Activated CD4-positive, alpha-beta T cell treated with anti-CD3 and anti-CD28 coated beads for 36 hours (primary cell): ENCODE data around the gene DNM2. TPM values are rescaled to one million over a fixed set of nuclear protein-coding genes. Genes with fewer than 3 reads are reported as not detected.

ENCODE experiments used
- ATAC-seq: fragments of 200-7000 bp; cut with Tn5 transposase; one replicate; pipeline ENCODE4 v1.10.0; 2021; ENCODE audit warnings: mild to moderate bottlenecking, moderate library complexity
- CTCF ChIA-PET: fragments of 350-600 bp; sonication (Branson Sonifier 250); formaldehyde crosslinking; loops from one replicate; lab custom pipeline; 2021; ENCODE audit warnings: antibody characterized with exemption; lab: Charles Lee
- POLR2A ChIA-PET: fragments of 350-600 bp; sonication (Branson Sonifier 250); formaldehyde crosslinking; loops from one replicate; lab custom pipeline; 2021; ENCODE audit warnings: antibody characterized with exemption, inconsistent platforms; lab: Charles Lee
- DNase-seq: peaks from one replicate; pipeline ENCODE4 v3.0.0-alpha.2; 2020
- H3K27ac Mint-ChIP-seq: one replicate; pipeline ENCODE4 v1.8.0; 2021; ENCODE audit warnings: mixed read lengths
- H3K27me3 Mint-ChIP-seq: one replicate; pipeline ENCODE4 v1.8.0; 2021; ENCODE audit warnings: mixed read lengths
- H3K36me3 Mint-ChIP-seq: one replicate; pipeline ENCODE4 v1.8.0; 2021; ENCODE audit warnings: low read depth, mixed read lengths
- H3K4me1 Mint-ChIP-seq: one replicate; pipeline ENCODE4 v1.8.0; 2021; ENCODE audit warnings: mixed read lengths
- H3K4me3 Mint-ChIP-seq: one replicate; pipeline ENCODE4 v1.8.0; 2021; ENCODE audit warnings: mild to moderate bottlenecking, moderate library complexity, mixed read lengths
- H3K9me3 Mint-ChIP-seq: one replicate; pipeline ENCODE4 v1.8.0; 2021; ENCODE audit warnings: low read depth, mixed read lengths
- intact Hi-C, 2 experiments: fragments of 100-400 bp; cut with DNase I in 1 of 2; cut with micrococcal nuclease in 1 of 2; formaldehyde crosslinking; loops; one replicate each; pipeline versions ENCODE4 v1.14.2 to v1.15.1; 2022 to 2024; cut with DNase I, micrococcal nuclease
- total RNA-seq, 2 experiments: library from RNA; stranded (reverse); gene quantifications; one replicate each; pipeline ENCODE4 v1.2.3, GENCODE V29; 2021

Gene DNM2
- total RNA-seq, 2 experiments from 2014 or later: 167 to 185 TPM

DNA sequence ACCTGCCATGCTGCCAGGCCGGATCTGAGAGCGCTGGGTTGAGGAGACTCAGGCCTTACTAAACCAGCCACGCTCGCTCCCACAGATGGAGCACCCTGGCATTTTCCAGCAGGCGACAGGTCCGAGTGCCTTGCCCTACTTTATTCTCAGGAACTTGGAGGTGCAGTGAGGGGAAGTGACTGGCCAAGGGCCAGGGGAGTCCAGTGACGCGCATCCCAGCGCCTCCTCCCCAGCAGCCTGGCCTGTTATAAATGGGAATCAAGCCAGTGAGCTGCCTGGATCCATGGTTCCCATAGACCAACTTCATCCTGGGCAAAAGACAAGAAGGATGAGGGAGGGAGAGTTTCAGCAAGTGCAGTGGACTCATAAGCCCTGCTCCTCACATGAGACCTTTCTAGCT lies 82.6 kb downstream of the DNM2 start:
- H3K4me3 Mint-ChIP-seq: no peak overlapping the region
- CTCF ChIA-PET: interaction anchor here (1.1 kb wide), 1 partner anchor 54 kb away, joined by 3 read pairs; no protein-coding TSS in a partner anchor
- no peak for DNase-seq

DNA sequence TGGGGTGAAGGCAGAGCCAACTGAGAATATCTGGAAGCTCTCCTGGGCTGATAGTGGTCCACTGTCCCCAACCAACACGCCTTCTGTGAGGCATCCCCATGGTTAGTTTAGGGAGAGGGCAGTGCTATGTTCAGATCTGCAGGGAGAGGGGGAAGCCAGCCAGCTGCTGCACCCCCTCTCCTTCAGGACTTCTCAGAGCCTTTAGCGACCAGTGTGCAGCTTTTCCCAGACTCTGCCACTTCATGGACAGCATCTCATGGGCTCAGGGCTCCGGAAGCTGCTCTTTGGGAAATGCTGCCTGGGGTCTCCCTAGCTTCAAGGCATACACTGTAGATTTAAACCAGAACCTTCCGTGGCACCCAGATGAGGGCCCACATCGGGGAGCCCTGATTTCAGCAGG lies 84.6 kb downstream of the DNM2 start:
- Mint-ChIP-seq H3K4me3 (no peak overlapping the region), H3K9me3 (no peaks in the 10 kb centered on the region), H3K27me3 (no peaks in the 10 kb centered on the region), H3K27ac (peak overlapping the region; percentile 19), H3K36me3 (peaks cover 39% of the 10 kb centered on the region), H3K4me1 (peaks cover 27% of the 10 kb centered on the region)
- no peak for DNase-seq
- POLR2A ChIA-PET: no interaction called here
- CTCF ChIA-PET: no interaction called here
- intact Hi-C loops: no loop called here
- no peak for ATAC-seq

More for the DNA sequence above, 82.6 kb downstream of the DNM2 start:
- Mint-ChIP-seq H3K36me3 (peaks cover 41% of the 10 kb centered on the region), H3K9me3 (no peaks in the 10 kb centered on the region), H3K4me1 (peaks cover 36% of the 10 kb centered on the region), H3K27me3 (no peaks in the 10 kb centered on the region), H3K27ac (peak overlapping the region; percentile 83)
- intact Hi-C loops: loop anchor here in 1 of 2 experiments (2.0 kb wide), 1 partner anchor 28 kb away; no protein-coding TSS in a partner anchor
- POLR2A ChIA-PET: interaction anchor here (0.6 to 0.8 kb wide), 2 partner anchors 10 to 389 kb away, joined by 3 read pairs; no protein-coding TSS in a partner anchor
- no peak for ATAC-seq

DNA sequence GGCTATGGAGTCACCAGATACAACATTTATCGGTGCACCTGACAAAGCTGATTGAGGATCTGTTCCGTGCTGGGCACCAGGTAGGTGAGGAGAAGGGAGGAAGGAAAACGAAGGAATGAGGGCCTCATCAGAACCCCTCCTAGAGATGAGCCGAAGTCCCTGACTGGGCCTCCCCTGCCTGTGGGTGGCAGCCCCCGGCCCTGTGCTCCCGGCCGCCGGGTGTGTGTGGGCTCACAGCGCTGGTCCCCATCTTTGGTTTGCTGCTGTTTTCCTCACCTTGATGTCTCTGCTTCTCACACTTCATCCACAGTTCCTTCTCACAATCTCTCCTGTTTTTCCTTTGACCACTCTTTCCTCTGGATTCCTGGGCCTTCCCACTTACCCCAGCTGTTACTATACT lies 85.4 kb downstream of the DNM2 start:
- Mint-ChIP-seq H3K36me3 (peaks cover 37% of the 10 kb centered on the region), H3K9me3 (no peaks in the 10 kb centered on the region), H3K27me3 (no peaks in the 10 kb centered on the region), H3K27ac (peak overlapping the region; percentile 63), H3K4me1 (peaks cover 23% of the 10 kb centered on the region), H3K4me3 (no peak overlapping the region)
- ChIA-PET POLR2A (no interaction called here), CTCF (interaction anchor here (1.5 kb wide), 1 partner anchor 86 kb away, joined by 4 read pairs; the partner anchor contains the start of gene DNM2)
- DNase-seq: no peak
- intact Hi-C loops: no loop called here
- no peak for ATAC-seq

DNA sequence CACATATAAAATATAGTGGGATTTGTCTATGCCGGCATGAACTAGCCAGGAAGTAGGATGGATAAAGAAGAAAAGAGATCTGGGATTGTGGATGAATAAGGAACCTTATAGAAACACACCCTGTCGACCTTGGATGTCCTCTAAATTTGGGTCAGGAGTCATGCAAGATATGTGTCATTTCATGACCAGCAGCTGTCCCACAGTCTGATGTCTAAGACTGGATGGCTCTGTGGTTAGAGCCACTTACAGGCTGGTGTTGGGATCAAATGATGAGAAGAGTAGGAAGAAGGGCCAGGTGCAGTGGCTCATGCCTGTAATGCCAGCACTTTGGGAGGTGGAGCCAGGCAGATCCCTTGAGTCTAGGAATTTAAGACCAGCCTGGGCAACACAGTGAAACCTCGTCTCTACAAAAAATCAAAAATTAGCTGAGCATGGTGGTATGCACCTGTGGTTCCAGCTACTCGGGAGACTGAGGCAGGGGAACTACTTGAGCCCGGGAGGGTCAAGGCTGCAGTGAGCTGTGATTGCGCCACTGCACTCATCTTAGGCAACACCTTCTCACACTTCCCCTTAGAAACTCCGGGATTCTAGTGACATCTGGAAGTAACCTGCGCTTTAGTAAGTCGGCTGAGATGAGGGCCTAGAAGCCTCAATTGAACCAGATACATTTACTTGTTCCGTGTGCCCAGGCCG lies 87.3 kb downstream of the DNM2 start:
- Mint-ChIP-seq H3K4me3 (no peak overlapping the region), H3K27ac (peak overlapping the region; percentile 58), H3K4me1 (peaks cover 19% of the 10 kb centered on the region), H3K9me3 (no peaks in the 10 kb centered on the region), H3K36me3 (peaks cover 38% of the 10 kb centered on the region), H3K27me3 (no peaks in the 10 kb centered on the region)
- CTCF ChIA-PET: no interaction called here
- no peak for DNase-seq
- POLR2A ChIA-PET: no interaction called here
- no peak for ATAC-seq
- intact Hi-C loops: no loop called here

DNA sequence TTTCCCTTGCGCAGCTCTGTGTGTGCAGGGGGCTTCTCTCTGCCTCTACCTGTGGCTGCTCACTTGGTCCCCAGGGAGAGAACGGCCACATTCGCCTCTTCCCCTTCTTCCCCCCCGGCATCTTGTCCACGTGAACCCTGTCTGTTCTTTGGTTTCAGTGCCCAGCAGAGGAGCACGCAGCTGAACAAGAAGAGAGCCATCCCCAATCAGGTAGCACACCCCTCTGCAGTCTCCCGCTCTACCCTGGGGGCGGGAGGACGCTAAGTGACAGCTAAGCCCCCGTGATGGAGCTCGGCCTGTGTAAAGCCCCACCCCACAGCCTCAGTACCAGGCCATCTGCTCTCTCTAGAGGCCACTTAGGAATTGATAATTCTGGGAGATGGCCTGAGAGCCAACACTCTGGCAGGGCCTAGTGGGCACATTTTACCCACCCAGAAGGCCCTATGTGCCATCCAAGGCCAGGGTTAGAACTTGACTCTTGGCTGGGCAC lies 87.9 kb downstream of the DNM2 start:
- POLR2A ChIA-PET: no interaction called here

DNA sequence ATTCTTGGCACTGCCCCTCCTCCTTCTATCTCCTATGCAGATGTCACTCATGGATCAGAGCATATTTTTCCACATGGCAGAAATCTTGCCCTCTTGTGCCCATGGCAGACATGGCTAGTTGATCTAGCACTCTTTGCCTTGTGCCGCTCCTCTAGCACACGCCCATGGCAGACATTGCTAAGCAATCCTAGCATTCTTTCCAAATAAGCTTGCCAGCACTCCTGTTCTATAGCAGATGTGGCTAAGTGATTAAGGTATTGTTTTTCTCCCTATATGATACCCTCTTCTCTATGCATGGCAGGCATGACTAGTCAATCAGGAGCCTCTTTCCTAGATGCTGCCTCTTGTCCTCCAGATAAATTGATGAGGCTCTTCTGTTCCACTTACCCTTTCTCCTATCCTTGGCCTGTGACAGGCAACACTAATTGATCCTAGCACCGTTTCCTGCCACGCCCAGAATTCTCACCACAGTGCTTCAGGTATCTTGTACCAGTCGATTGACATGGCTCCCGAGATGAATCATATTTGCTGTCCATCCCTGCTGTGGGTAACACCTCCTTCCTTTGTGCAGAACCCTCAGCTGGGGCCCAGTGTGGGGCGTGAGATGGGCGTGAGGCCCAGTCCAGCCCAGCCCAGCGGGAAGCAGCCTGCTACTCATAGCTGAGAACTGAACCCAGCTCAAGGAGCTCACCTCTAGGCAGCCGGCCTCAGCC lies 91.2 kb downstream of the DNM2 start:
- H3K27me3 Mint-ChIP-seq: no peaks in the 10 kb centered on the region
- intact Hi-C loops: loop anchor here in 1 of 2 experiments (1.0 kb wide), 1 partner anchor 12 kb away; no protein-coding TSS in a partner anchor
- H3K4me3 Mint-ChIP-seq: no peak overlapping the region
- ChIA-PET CTCF (no interaction called here), POLR2A (no interaction called here)
- DNase-seq: peak; percentile 64
- H3K27ac Mint-ChIP-seq: peak overlapping the region; percentile 74
- no peaks in the 10 kb centered on the region for H3K9me3 Mint-ChIP-seq
- H3K36me3 Mint-ChIP-seq: peaks cover 33% of the 10 kb centered on the region
- ATAC-seq: peak; percentile 73
- peaks cover 29% of the 10 kb centered on the region for H3K4me1 Mint-ChIP-seq

More for the DNA sequence above, 87.9 kb downstream of the DNM2 start:
- no peak overlapping the region for H3K4me3 Mint-ChIP-seq
- peaks cover 38% of the 10 kb centered on the region for H3K36me3 Mint-ChIP-seq
- H3K9me3 Mint-ChIP-seq: no peaks in the 10 kb centered on the region
- ATAC-seq (no peak), DNase-seq (no peak)
- peak overlapping the region; percentile 37 for H3K27ac Mint-ChIP-seq
- H3K27me3 Mint-ChIP-seq: no peaks in the 10 kb centered on the region
- H3K4me1 Mint-ChIP-seq: peaks cover 16% of the 10 kb centered on the region
- intact Hi-C loops: no loop called here
- CTCF ChIA-PET: interaction anchor here (1.1 kb wide), 1 partner anchor 9 kb away, joined by 6 read pairs; no protein-coding TSS in a partner anchor

DNA sequence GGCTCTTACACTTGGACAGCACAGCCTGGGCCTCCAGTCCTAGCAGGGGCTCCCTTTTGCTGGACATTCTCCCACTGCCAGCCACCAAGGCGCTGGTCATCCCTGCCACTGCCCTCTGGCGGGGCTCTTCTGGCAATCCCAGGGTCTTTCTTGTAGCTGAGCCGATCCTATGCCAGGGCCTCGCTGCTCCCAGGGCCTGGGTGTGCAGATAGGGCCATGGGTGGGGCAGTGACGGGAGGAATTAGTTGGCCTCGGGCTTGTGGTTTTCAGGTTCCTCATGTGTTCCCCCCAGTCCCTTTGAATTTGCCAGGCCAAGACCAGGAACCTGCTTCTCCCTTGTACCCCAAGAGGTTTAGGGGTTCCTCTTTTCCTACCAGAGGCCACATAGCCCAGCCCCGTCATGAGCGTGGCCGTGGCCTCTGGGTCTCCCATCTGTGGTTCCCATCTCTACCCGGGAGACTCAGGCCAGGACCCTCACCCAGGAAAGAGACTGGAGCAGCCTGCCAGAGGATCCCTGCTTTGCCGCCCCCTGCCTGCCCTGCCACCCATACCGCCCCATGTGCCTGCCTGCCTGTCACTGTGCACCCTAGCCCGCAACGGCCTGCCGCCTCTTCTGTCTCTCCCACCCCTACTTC lies 91.9 kb downstream of the DNM2 start:
- Mint-ChIP-seq H3K4me3 (no peak overlapping the region), H3K27ac (peak overlapping the region; percentile 60), H3K9me3 (no peaks in the 10 kb centered on the region), H3K4me1 (peaks cover 29% of the 10 kb centered on the region), H3K36me3 (peaks cover 33% of the 10 kb centered on the region), H3K27me3 (no peaks in the 10 kb centered on the region)
- ATAC-seq (no peak), DNase-seq (no peak)
- ChIA-PET POLR2A (interaction anchor here (0.6 kb wide), 2 partner anchors 10 to 810 kb away, joined by 3 to 5 read pairs; no protein-coding TSS in a partner anchor), CTCF (no interaction called here)
- intact Hi-C loops: loop anchor here in 1 of 2 experiments (1.0 kb wide), 1 partner anchor 12 kb away; no protein-coding TSS in a partner anchor

DNA sequence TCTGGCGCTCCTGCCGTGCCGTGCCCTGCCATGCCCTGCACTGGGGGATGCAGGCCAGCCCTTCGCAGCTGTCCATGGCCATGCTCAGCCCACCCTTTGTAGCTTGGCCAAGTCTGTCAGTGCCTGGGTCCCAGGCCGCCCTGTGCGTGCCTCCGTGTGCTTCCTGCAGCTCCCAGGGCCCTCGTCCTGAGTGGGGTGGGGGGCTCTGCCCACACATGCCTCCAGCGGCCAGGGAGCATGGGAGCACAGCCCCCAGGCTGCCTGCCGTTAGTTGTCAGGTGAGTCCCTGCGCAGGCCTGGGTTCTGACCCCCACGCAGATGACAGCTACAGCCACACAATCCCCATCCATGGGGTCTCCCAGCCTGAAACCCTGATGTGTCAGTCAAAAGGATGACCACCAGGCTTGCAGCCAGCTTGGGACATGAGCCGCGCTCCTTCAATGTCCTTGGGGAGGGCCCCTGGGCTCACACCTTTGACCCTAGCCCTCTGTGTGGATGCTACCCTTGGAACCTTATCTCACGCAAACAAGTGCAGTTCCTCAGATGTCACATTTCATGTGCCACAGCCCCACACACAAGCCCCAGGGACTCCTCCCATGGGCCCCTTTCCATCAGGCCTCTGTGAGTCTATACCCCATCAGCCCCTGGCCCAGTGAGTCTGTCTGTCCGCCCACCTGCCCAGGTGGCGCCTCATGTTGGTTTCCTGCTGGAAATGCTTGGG lies 93.7 kb downstream of the DNM2 start:
- DNase-seq: peak; percentile 7
- Mint-ChIP-seq H3K4me3 (no peak overlapping the region), H3K27me3 (no peaks in the 10 kb centered on the region), H3K27ac (no peak overlapping the region), H3K4me1 (peaks cover 29% of the 10 kb centered on the region), H3K9me3 (no peaks in the 10 kb centered on the region), H3K36me3 (peaks cover 27% of the 10 kb centered on the region)
- ChIA-PET CTCF (interaction anchor here (1.1 kb wide), 1 partner anchor 47 kb away, joined by 3 read pairs; no protein-coding TSS in a partner anchor), POLR2A (no interaction called here)
- intact Hi-C loops: no loop called here
- ATAC-seq: no peak

DNA sequence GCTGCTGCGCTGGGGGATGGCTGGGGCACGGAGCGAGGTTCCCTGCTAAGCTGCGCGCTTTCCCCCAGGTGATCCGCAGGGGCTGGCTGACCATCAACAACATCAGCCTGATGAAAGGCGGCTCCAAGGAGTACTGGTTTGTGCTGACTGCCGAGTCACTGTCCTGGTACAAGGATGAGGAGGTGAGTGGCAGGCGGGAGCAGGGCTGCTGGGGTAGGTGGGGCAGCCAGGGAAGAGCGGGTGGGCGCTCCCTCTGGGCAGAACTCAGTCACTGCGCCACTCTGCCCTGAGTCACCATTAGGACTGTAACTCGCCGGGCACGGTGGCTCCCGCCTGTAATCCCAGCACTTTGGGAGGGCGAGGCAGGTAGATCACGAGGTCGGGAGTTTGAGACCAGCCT lies 94.3 kb downstream of the DNM2 start:
- no peak overlapping the region for H3K4me3 Mint-ChIP-seq
- intact Hi-C loops: no loop called here
- peaks cover 29% of the 10 kb centered on the region for H3K4me1 Mint-ChIP-seq
- CTCF ChIA-PET: interaction anchor here (1.1 kb wide), 1 partner anchor 46 kb away, joined by 3 read pairs; no protein-coding TSS in a partner anchor
- peak overlapping the region; percentile 80 for H3K27ac Mint-ChIP-seq
- peaks cover 27% of the 10 kb centered on the region for H3K36me3 Mint-ChIP-seq
- no peaks in the 10 kb centered on the region for H3K27me3 Mint-ChIP-seq
- DNase-seq (peak; percentile 6), ATAC-seq (no peak)
- H3K9me3 Mint-ChIP-seq: no peaks in the 10 kb centered on the region
- POLR2A ChIA-PET: no interaction called here

DNA sequence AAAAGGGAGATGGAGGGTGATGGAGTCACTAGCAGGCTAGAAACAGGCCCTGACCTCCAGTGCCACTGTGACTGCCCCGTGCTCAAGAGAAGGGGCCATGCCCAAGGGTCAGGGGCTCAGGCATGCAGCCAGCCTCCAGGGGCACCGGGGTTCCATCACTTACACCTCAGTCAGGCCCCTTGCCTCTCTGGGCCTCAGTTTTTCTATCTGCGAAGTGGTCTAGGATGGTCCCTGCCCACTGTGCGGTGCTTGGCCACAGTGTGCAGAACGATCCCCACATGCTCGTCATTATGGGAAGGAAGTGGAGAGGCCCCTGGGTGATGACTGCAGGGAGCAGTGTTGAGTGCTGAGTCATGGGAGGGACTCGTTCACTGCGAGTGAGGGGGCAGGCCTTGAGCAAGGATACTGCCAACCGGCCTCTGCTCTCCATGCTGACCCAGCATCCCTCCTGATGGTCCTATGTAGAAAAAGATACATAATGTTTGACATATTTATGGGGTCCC lies 95.1 kb downstream of the DNM2 start:
- intact Hi-C loops: no loop called here
- peak; percentile 82 for ATAC-seq
- no peaks in the 10 kb centered on the region for H3K27me3 Mint-ChIP-seq
- H3K4me1 Mint-ChIP-seq: peaks cover 29% of the 10 kb centered on the region
- peaks cover 26% of the 10 kb centered on the region for H3K36me3 Mint-ChIP-seq
- no peaks in the 10 kb centered on the region for H3K9me3 Mint-ChIP-seq
- no peak overlapping the region for H3K4me3 Mint-ChIP-seq
- ChIA-PET POLR2A (no interaction called here), CTCF (no interaction called here)
- peak overlapping the region; percentile 80 for H3K27ac Mint-ChIP-seq
- DNase-seq: peak; percentile 71
